ENCODE data around the gene LRTM1. TPM values are rescaled to one million over a fixed set of nuclear protein-coding genes. Genes with fewer than 3 reads are reported as not detected.

The LRTM1 gene
- total and polyA plus RNA-seq, 10 donors, result 1.6 to 14.1 (median 6.7) TPM

- Histone ChIP-seq H3K4me1 (no peaks in the 10 kb centered on the region), H3K36me3 (no peaks in the 10 kb centered on the region), H3K9me3 (no peaks in the 10 kb centered on the region), H3K27ac (no peak overlapping the region), H3K27me3 (replicated peaks in 1 of 7) (no peaks in the 10 kb centered on the region), H3K4me3 (no peak overlapping the region)
- 94 to 97% (median 95%) methylated on average over 11 to 12 of the region's 12 CpGs for WGBS, 5 donors
- no peak for DNase-seq
- intact Hi-C loops (cut with DNase I; ENCODE audit: low total_unique reads), result no loop called here
- no peak for TF ChIP-seq POLR2A (IDR thresholded peaks at IDR 0.05)
- no peak for TF ChIP-seq POLR2AphosphoS5 (IDR thresholded peaks at IDR 0.05)
- no peak for TF ChIP-seq CTCF (IDR thresholded peaks at IDR 0.05 in 8 of 11, conservative IDR thresholded peaks at IDR 0.05 in 3 of 11)
Measured at GRCh38 chr3:54918516-54918915, 9.3 kb downstream of the LRTM1 start.

- Histone ChIP-seq H3K27me3 (replicated peaks in 1 of 7) (no peaks in the 10 kb centered on the region), H3K9me3 (no peaks in the 10 kb centered on the region), H3K4me3 (no peak overlapping the region), H3K36me3 (no peaks in the 10 kb centered on the region), H3K27ac (no peak overlapping the region), H3K4me1 (no peaks in the 10 kb centered on the region)
- no peak for DNase-seq
- intact Hi-C loops (cut with DNase I; ENCODE audit: low total_unique reads), result no loop called here
- 72 to 90% (median 80%) methylated on average over 4 of the region's 4 CpGs for WGBS, 5 donors
- no peak for TF ChIP-seq POLR2A (IDR thresholded peaks at IDR 0.05)
- TF ChIP-seq POLR2AphosphoS5 (IDR thresholded peaks at IDR 0.05), result no peak
- TF ChIP-seq CTCF (IDR thresholded peaks at IDR 0.05 in 8 of 11, conservative IDR thresholded peaks at IDR 0.05 in 3 of 11), result no peak
Measured at GRCh38 chr3:54917862-54918261, 10.0 kb downstream of the LRTM1 start.

- Histone ChIP-seq H3K36me3 (no peaks in the 10 kb centered on the region), H3K4me1 (no peaks in the 10 kb centered on the region), H3K4me3 (no peak overlapping the region), H3K27me3 (replicated peaks in 1 of 7) (no peaks in the 10 kb centered on the region), H3K9me3 (peaks cover 0 to 4% (median under 1%) of the 10 kb centered on the region in 8 donors), H3K27ac (no peak overlapping the region)
- TF ChIP-seq CTCF (IDR thresholded peaks at IDR 0.05 in 8 of 11, conservative IDR thresholded peaks at IDR 0.05 in 3 of 11) (no peak), POLR2AphosphoS5 (IDR thresholded peaks at IDR 0.05) (no peak), POLR2A (IDR thresholded peaks at IDR 0.05) (no peak)
- intact Hi-C loops (cut with DNase I; ENCODE audit: low total_unique reads), result no loop called here
- WGBS, 5 donors, result 85 to 99% (median 88%) methylated on average over 2 of the region's 2 CpGs
- no peak for DNase-seq
Measured at GRCh38 chr3:54917174-54917573, 10.7 kb downstream of the LRTM1 start.

- DNase-seq, result no peak
- TF ChIP-seq POLR2A (IDR thresholded peaks at IDR 0.05) (no peak), CTCF (IDR thresholded peaks at IDR 0.05 in 8 of 11, conservative IDR thresholded peaks at IDR 0.05 in 3 of 11) (no peak), POLR2AphosphoS5 (IDR thresholded peaks at IDR 0.05) (no peak)
- intact Hi-C loops (cut with DNase I; ENCODE audit: low total_unique reads), result no loop called here
Measured at GRCh38 chr3:54916732-54917131, 11.1 kb downstream of the LRTM1 start.

More at GRCh38 chr3:54916732-54917131, 11.1 kb downstream of the LRTM1 start:
- H3K9me3 ChIP-seq, result peaks cover 0 to 8% (median 5%) of the 10 kb centered on the region in 8 donors
- no peak overlapping the region for H3K27ac ChIP-seq
- no peaks in the 10 kb centered on the region for H3K36me3 ChIP-seq
- no peak overlapping the region for H3K4me3 ChIP-seq
- H3K27me3 ChIP-seq (replicated peaks in 1 of 7), result no peaks in the 10 kb centered on the region
- H3K4me1 ChIP-seq, result no peaks in the 10 kb centered on the region

All from spleen (tissue), 11 donors.